ENCODE data around the gene DCAF11.

DNA sequence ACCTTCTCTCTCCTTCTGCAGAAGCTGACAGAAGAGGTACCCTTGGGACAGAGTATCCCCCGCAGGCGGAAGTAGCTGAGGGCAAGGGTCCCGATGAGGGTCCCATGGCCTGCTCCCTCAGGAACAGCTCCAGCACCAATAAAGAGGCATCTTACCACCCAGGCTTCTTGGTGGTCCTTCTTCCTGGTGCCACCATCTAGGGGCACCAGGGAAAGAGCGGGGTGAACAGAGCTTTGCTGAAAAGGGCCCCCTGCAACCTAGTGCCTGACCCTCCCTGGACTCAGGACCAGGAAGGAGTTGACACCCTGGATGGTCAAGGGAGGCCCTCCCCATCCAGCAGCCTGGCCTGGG, 45.9 kb downstream of the DCAF11 start:
- TF ChIP-seq ZNF501 (tag by site-specific recombination; IDR thresholded peaks at IDR 0.05) (no peak), CTCF (tag by site-specific recombination; IDR thresholded peaks at IDR 0.05) (no peak), ZNF24 (tag by site-specific recombination; IDR thresholded peaks at IDR 0.05) (no peak), IKZF3 (tag by site-specific recombination; IDR thresholded peaks at IDR 0.05) (no peak), ZNF776 (tag by site-specific recombination; IDR thresholded peaks at IDR 0.05; ENCODE audit: borderline replicate concordance) (no peak), ZNF510 (tag by site-specific recombination; IDR thresholded peaks at IDR 0.05; ENCODE audit: insufficient replicate concordance) (no peak)
